Measurements from ENCODE around the gene APBB2. TPM values are rescaled to one million over a fixed set of nuclear protein-coding genes. Genes with fewer than 3 reads are reported as not detected.

Gene APBB2
- total and polyA plus RNA-seq, 4 donors = 4.8 to 31.5 (median 11.2) TPM

GRCh38 chr4:41122775-41123174 is 91.6 kb downstream of the APBB2 start (continued):
- TF ChIP-seq ZBTB33 (IDR thresholded peaks at IDR 0.05) = no peak
- TF ChIP-seq NR2F2 (IDR thresholded peaks at IDR 0.05) = no peak
- TF ChIP-seq SP1 (IDR thresholded peaks at IDR 0.05) = no peak

DNA sequence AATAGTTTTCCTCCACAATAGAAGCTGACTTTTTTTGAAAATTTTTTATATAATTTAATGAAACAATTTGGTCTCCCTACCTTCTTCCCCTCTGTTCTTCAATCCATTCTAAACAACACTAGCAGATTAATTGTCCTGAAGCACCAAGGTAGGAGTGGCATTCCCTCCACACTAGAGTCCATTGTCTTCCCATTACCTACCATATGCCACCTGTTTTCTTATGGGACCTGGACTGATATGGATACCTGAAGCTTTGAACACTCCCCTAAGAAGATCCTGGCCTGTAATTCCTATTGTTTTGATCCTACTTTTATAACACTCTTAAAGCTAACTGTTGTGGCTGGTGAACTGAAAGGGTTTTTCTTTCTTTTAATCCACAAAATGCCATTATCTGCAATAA is 92.0 kb downstream of the APBB2 start:
- Histone ChIP-seq H3K4me1 (ENCODE audit: control insufficient read depth in 4 of 4, insufficient read depth in 4 of 4, low read length in 3 of 4) (peaks cover 4 to 28% (median 25%) of the 10 kb centered on the region in 4 donors), H3K9ac (ENCODE audit: low read depth in 1 of 2, low read length in 2 of 2) (no peak overlapping the region), H3K27me3 (ENCODE audit: control insufficient read depth in 4 of 4, insufficient read depth in 4 of 4, low read length in 3 of 4) (no peaks in the 10 kb centered on the region), H3K4me3 (ENCODE audit: low read depth in 1 of 3, low read length in 3 of 3) (no peak overlapping the region), H3K27ac (ENCODE audit: low read depth in 1 of 2, low read length in 2 of 2) (no peak overlapping the region), H3K36me3 (ENCODE audit: control insufficient read depth in 4 of 4, insufficient read depth in 3 of 4, low read depth in 1 of 4, low read length in 3 of 4) (no peaks in the 10 kb centered on the region), H3K9me3 (ENCODE audit: control insufficient read depth in 4 of 4, low read length in 3 of 4) (no peaks in the 10 kb centered on the region)
- TF ChIP-seq GABPA (IDR thresholded peaks at IDR 0.05 in 1 of 2, conservative IDR thresholded peaks at IDR 0.05 in 1 of 2) (no peak), FOXA1 (IDR thresholded peaks at IDR 0.05) (no peak), HNF4A (conservative IDR thresholded peaks at IDR 0.05) (no peak), JUND (IDR thresholded peaks at IDR 0.05) (no peak), RAD21 (IDR thresholded peaks at IDR 0.05) (no peak), TAF1 (conservative IDR thresholded peaks at IDR 0.05) (no peak), NR2F2 (IDR thresholded peaks at IDR 0.05) (no peak), HNF4G (IDR thresholded peaks at IDR 0.05) (no peak), SP1 (IDR thresholded peaks at IDR 0.05) (no peak)
- TF ChIP-seq, protein P1, sequence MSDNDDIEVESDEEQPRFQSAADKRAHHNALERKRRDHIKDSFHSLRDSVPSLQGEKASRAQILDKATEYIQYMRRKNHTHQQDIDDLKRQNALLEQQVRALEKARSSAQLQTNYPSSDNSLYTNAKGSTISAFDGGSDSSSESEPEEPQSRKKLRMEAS (IDR thresholded peaks at IDR 0.05) = no peak
- DNase-seq (ENCODE audit: low spot score) = no peak

GRCh38 chr4:41121906-41122305 is 92.4 kb downstream of the APBB2 start:
- Histone ChIP-seq H3K9ac (ENCODE audit: low read depth in 1 of 2, low read length in 2 of 2) (no peak overlapping the region), H3K36me3 (ENCODE audit: control insufficient read depth in 4 of 4, insufficient read depth in 3 of 4, low read depth in 1 of 4, low read length in 3 of 4) (no peaks in the 10 kb centered on the region), H3K9me3 (ENCODE audit: control insufficient read depth in 4 of 4, low read length in 3 of 4) (no peaks in the 10 kb centered on the region), H3K4me1 (ENCODE audit: control insufficient read depth in 4 of 4, insufficient read depth in 4 of 4, low read length in 3 of 4) (peaks cover 4 to 28% (median 25%) of the 10 kb centered on the region in 4 donors), H3K4me3 (ENCODE audit: low read depth in 1 of 3, low read length in 3 of 3) (no peak overlapping the region), H3K27me3 (ENCODE audit: control insufficient read depth in 4 of 4, insufficient read depth in 4 of 4, low read length in 3 of 4) (no peaks in the 10 kb centered on the region), H3K27ac (ENCODE audit: low read depth in 1 of 2, low read length in 2 of 2) (no peak overlapping the region)
- WGBS = 91% methylated on average over 2 of the region's 2 CpGs
- TF ChIP-seq HNF4A (conservative IDR thresholded peaks at IDR 0.05) (no peak), SP1 (IDR thresholded peaks at IDR 0.05) (no peak), CTCF (IDR thresholded peaks at IDR 0.05; ENCODE audit: low read depth, low read length, missing input control) (no peak), NR2F2 (IDR thresholded peaks at IDR 0.05) (no peak), RAD21 (IDR thresholded peaks at IDR 0.05) (no peak), ZBTB33 (IDR thresholded peaks at IDR 0.05) (no peak), YY1 (IDR thresholded peaks at IDR 0.05) (no peak), ATF3 (IDR thresholded peaks at IDR 0.05) (no peak), EGR1 (IDR thresholded peaks at IDR 0.05; ENCODE audit: low read depth in 2 of 2) (no peak), REST (IDR thresholded peaks at IDR 0.05) (no peak), FOXA1 (IDR thresholded peaks at IDR 0.05) (no peak), HNF4G (IDR thresholded peaks at IDR 0.05) (no peak), RXRA (IDR thresholded peaks at IDR 0.05) (no peak), GABPA (IDR thresholded peaks at IDR 0.05 in 1 of 2, conservative IDR thresholded peaks at IDR 0.05 in 1 of 2) (no peak), JUND (IDR thresholded peaks at IDR 0.05) (no peak), FOXA2 (IDR thresholded peaks at IDR 0.05) (no peak)
- DNase-seq (ENCODE audit: low spot score) = no peak

All from liver (tissue), 9 donors.